Measurements from ENCODE around the gene NEDD8.

Gene NEDD8

GRCh38 chr14:24181371-24182077 is 50.6 kb downstream of the NEDD8 start:
- Histone ChIP-seq H3K36me3 (ENCODE audit: control insufficient read depth in 1 of 2, insufficient read depth in 2 of 2, low read length in 2 of 2) (peaks cover 53 to 96% of the 10 kb centered on the region in 2 donors), H3K27ac (ENCODE audit: low read depth, low read length) (no peak overlapping the region), H3K27me3 (ENCODE audit: control insufficient read depth in 1 of 2, insufficient read depth in 2 of 2, low read length in 2 of 2) (no peaks in the 10 kb centered on the region), H3K9me3 (ENCODE audit: control insufficient read depth in 1 of 2, low read length in 2 of 2) (no peaks in the 10 kb centered on the region), H3K9ac (ENCODE audit: low read depth in 1 of 2, low read length in 2 of 2) (no peak overlapping the region), H3K4me3 (ENCODE audit: low read depth in 1 of 2, low read length in 2 of 2) (no peak overlapping the region), H3K4me1 (ENCODE audit: control insufficient read depth in 1 of 2, insufficient read depth in 2 of 2, low read length in 2 of 2) (no peaks in the 10 kb centered on the region)

GRCh38 chr14:24179961-24180796 is 52.0 kb downstream of the NEDD8 start:
- Histone ChIP-seq H3K27ac (ENCODE audit: low read depth, low read length) (peak overlapping the region; percentile 36), H3K36me3 (ENCODE audit: control insufficient read depth in 1 of 2, insufficient read depth in 2 of 2, low read length in 2 of 2) (peaks cover 49 to 90% of the 10 kb centered on the region in 2 donors), H3K9ac (ENCODE audit: low read depth in 1 of 2, low read length in 2 of 2) (peak overlapping the region in 1 of 2 donors; percentile 17), H3K4me1 (ENCODE audit: control insufficient read depth in 1 of 2, insufficient read depth in 2 of 2, low read length in 2 of 2) (no peaks in the 10 kb centered on the region), H3K4me3 (ENCODE audit: low read depth in 1 of 2, low read length in 2 of 2) (no peak overlapping the region), H3K9me3 (ENCODE audit: control insufficient read depth in 1 of 2, low read length in 2 of 2) (no peaks in the 10 kb centered on the region), H3K27me3 (ENCODE audit: control insufficient read depth in 1 of 2, insufficient read depth in 2 of 2, low read length in 2 of 2) (no peaks in the 10 kb centered on the region)

- Histone ChIP-seq H3K36me3 (ENCODE audit: control insufficient read depth in 1 of 2, insufficient read depth in 2 of 2, low read length in 2 of 2) (peaks cover 43 to 87% of the 10 kb centered on the region in 2 donors), H3K27me3 (ENCODE audit: control insufficient read depth in 1 of 2, insufficient read depth in 2 of 2, low read length in 2 of 2) (no peaks in the 10 kb centered on the region)
Observed at GRCh38 chr14:24179294-24179960, 52.7 kb downstream of the NEDD8 start.

DNA sequence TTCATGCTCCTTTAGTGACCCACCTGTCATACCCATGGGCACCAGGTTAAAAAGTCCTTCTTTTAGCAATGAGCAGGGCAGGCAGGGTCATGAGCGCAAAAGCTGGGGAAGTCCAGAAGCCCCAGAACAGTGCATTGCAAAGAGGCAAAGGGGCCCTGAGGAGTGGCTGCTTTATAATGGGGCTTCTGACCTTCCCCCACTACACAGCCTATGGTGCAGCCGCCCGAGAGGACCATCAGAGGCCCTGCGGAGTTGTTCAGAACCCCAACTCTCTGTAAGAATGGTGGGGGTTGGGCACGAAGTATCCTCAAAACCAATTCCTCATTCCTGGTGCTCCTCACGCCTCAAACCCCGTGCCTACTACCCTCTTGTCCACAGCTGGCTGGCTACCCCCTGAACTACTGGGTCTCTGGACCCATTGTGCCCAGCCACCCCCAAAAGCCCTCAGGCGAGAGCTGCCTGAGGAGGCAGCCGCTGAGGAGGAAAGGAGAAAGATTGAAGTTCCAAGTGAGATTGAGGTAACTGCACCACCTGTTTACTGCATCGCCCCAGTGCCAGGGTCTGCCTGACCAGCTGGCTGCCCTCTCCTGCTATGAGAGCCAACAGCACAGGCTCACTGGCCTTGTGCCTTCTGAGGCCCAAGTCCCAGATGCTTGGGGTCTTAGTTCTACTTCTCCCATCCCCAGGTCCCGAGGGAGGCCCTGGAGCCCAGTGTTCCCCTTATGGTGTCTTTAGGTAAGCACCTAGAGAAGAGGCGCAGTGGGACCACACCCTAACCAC is 53.6 kb downstream of the NEDD8 start:
- H3K9ac ChIP-seq (ENCODE audit: low read depth in 1 of 2, low read length in 2 of 2): no peak overlapping the region
- no peaks in the 10 kb centered on the region for H3K4me1 ChIP-seq (ENCODE audit: control insufficient read depth in 1 of 2, insufficient read depth in 2 of 2, low read length in 2 of 2)
- H3K9me3 ChIP-seq (ENCODE audit: control insufficient read depth in 1 of 2, low read length in 2 of 2): no peaks in the 10 kb centered on the region
- peaks cover 41 to 81% of the 10 kb centered on the region in 2 donors for H3K36me3 ChIP-seq (ENCODE audit: control insufficient read depth in 1 of 2, insufficient read depth in 2 of 2, low read length in 2 of 2)
- H3K27ac ChIP-seq (ENCODE audit: low read depth, low read length): no peak overlapping the region
- H3K4me3 ChIP-seq (ENCODE audit: low read depth in 1 of 2, low read length in 2 of 2): no peak overlapping the region
- no peaks in the 10 kb centered on the region for H3K27me3 ChIP-seq (ENCODE audit: control insufficient read depth in 1 of 2, insufficient read depth in 2 of 2, low read length in 2 of 2)

More at GRCh38 chr14:24179294-24179960, 52.7 kb downstream of the NEDD8 start:
- H3K9me3 ChIP-seq (ENCODE audit: control insufficient read depth in 1 of 2, low read length in 2 of 2): no peaks in the 10 kb centered on the region
- H3K27ac ChIP-seq (ENCODE audit: low read depth, low read length): peak overlapping the region; percentile 36
- H3K9ac ChIP-seq (ENCODE audit: low read depth in 1 of 2, low read length in 2 of 2): peak overlapping the region in 1 of 2 donors; percentile 17
- H3K4me1 ChIP-seq (ENCODE audit: control insufficient read depth in 1 of 2, insufficient read depth in 2 of 2, low read length in 2 of 2): no peaks in the 10 kb centered on the region
- no peak overlapping the region for H3K4me3 ChIP-seq (ENCODE audit: low read depth in 1 of 2, low read length in 2 of 2)

DNA sequence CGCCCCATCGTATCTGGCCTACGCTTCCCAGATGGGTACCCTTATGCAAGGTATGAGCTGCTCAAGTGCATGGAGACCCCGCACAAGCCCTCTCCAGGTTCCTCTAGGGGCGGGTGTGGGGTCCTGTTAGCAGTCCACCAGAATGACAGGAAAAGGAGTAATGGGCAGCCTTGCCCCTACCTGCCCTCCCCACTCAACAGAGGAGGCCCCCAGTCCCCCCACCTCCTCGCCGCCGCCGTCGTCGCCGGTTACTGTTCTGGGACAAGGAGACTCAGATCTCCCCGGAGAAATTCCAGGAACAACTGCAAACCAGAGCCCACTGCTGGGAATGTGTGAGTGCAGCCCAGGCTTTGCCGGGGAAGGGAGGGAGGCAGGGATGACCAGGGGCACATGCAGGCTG is 54.3 kb downstream of the NEDD8 start:
- H3K9me3 ChIP-seq (ENCODE audit: control insufficient read depth in 1 of 2, low read length in 2 of 2): no peaks in the 10 kb centered on the region
- H3K36me3 ChIP-seq (ENCODE audit: control insufficient read depth in 1 of 2, insufficient read depth in 2 of 2, low read length in 2 of 2): peaks cover 43 to 80% of the 10 kb centered on the region in 2 donors
- H3K27ac ChIP-seq (ENCODE audit: low read depth, low read length): no peak overlapping the region
- H3K4me3 ChIP-seq (ENCODE audit: low read depth in 1 of 2, low read length in 2 of 2): no peak overlapping the region
- no peaks in the 10 kb centered on the region for H3K27me3 ChIP-seq (ENCODE audit: control insufficient read depth in 1 of 2, insufficient read depth in 2 of 2, low read length in 2 of 2)
- no peak overlapping the region for H3K9ac ChIP-seq (ENCODE audit: low read depth in 1 of 2, low read length in 2 of 2)
- no peaks in the 10 kb centered on the region for H3K4me1 ChIP-seq (ENCODE audit: control insufficient read depth in 1 of 2, insufficient read depth in 2 of 2, low read length in 2 of 2)

DNA sequence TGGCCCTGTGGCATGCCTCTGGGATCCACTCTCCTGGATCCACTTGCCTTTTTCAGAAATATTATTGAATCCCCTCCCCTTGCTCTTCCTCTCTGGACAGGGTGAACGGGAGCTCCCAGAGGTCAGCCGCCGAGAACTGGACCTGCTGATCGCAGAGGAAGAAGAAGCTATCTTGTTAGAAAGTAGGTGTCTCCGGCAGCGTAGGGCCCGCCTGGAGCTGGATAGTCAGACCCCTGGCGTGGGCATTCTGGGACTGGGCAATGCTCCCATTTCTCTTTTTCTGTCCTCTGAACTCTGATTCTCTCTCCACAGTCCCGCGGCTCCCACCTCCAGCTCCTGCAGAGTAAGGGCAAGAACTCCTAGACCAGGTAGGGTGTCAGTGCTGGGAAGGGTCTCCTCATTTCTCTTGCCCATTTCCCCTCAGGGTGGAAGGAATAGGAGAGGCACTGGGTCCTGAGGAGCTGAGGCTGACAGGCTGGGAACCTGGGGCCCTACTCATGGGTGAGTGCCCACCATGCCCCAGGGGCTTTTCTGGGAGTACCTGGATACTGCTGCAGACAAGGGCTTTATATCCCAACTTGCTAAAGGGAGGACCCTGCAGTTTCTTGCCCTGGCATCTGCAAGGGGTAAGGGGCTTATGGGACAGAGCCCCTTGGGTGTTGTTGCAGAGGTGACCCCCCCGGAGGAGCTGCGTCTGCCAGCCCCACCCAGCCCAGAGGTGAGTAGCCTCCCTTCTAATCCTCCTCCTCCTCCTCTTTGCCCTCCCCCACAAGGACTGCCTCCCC is 54.9 kb downstream of the NEDD8 start:
- no peak overlapping the region for H3K4me3 ChIP-seq (ENCODE audit: low read depth in 1 of 2, low read length in 2 of 2)
- H3K36me3 ChIP-seq (ENCODE audit: control insufficient read depth in 1 of 2, insufficient read depth in 2 of 2, low read length in 2 of 2): peaks cover 41 to 80% of the 10 kb centered on the region in 2 donors
- no peaks in the 10 kb centered on the region for H3K27me3 ChIP-seq (ENCODE audit: control insufficient read depth in 1 of 2, insufficient read depth in 2 of 2, low read length in 2 of 2)
- H3K4me1 ChIP-seq (ENCODE audit: control insufficient read depth in 1 of 2, insufficient read depth in 2 of 2, low read length in 2 of 2): no peaks in the 10 kb centered on the region
- H3K27ac ChIP-seq (ENCODE audit: low read depth, low read length): no peak overlapping the region
- H3K9ac ChIP-seq (ENCODE audit: low read depth in 1 of 2, low read length in 2 of 2): no peak overlapping the region
- H3K9me3 ChIP-seq (ENCODE audit: control insufficient read depth in 1 of 2, low read length in 2 of 2): no peaks in the 10 kb centered on the region

DNA sequence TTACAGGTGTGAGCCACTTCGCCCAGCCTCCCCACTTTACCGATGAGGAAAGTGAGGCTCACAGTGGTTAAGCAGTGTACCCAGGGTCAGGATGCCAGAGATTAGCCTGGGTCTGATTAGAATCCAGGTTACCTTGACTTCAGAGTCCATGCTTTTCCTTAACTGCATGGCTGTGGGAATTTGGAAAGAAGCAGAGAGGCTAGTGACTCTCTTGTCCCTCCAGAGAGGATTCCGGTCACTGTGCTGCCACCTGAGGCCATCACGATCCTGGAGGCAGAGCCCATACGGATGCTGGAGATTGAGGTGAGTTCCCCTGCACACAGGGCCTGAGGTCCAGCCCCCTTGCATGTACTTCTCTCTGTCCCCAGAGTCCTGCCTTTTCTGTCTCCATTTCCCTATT is 55.6 kb downstream of the NEDD8 start:
- Histone ChIP-seq H3K4me3 (ENCODE audit: low read depth in 1 of 2, low read length in 2 of 2) (no peak overlapping the region), H3K9ac (ENCODE audit: low read depth in 1 of 2, low read length in 2 of 2) (no peak overlapping the region), H3K27ac (ENCODE audit: low read depth, low read length) (no peak overlapping the region), H3K4me1 (ENCODE audit: control insufficient read depth in 1 of 2, insufficient read depth in 2 of 2, low read length in 2 of 2) (no peaks in the 10 kb centered on the region), H3K27me3 (ENCODE audit: control insufficient read depth in 1 of 2, insufficient read depth in 2 of 2, low read length in 2 of 2) (no peaks in the 10 kb centered on the region), H3K36me3 (ENCODE audit: control insufficient read depth in 1 of 2, insufficient read depth in 2 of 2, low read length in 2 of 2) (peaks cover 36 to 76% of the 10 kb centered on the region in 2 donors), H3K9me3 (ENCODE audit: control insufficient read depth in 1 of 2, low read length in 2 of 2) (no peaks in the 10 kb centered on the region)

DNA sequence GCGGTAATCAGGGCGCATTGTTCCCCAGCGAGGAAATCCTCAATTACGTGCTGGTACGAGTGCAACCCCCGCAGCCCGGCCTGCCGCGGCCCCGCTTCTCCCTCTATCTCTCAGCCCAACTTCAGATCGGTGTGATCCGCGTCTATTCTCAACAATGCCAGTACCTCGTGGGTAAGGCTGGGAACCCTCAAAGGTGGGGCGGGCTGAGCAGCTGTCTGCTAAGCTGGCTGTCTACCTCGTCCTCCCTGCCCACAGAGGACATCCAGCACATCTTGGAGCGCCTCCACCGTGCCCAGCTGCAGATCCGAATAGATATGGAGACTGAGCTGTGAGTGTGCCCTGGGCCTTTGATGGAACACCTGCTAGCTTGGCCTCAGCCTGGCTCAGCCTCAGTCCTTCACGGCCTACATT is 59.3 kb downstream of the NEDD8 start:
- Histone ChIP-seq H3K9ac (ENCODE audit: low read depth in 1 of 2, low read length in 2 of 2) (peak overlapping the region in 1 of 2 donors; percentile 16), H3K9me3 (ENCODE audit: control insufficient read depth in 1 of 2, low read length in 2 of 2) (no peaks in the 10 kb centered on the region), H3K36me3 (ENCODE audit: control insufficient read depth in 1 of 2, insufficient read depth in 2 of 2, low read length in 2 of 2) (peaks cover 29 to 46% of the 10 kb centered on the region in 2 donors), H3K4me3 (ENCODE audit: low read depth in 1 of 2, low read length in 2 of 2) (peak overlapping the region in 1 of 2 donors; percentile 57), H3K4me1 (ENCODE audit: control insufficient read depth in 1 of 2, insufficient read depth in 2 of 2, low read length in 2 of 2) (no peaks in the 10 kb centered on the region), H3K27ac (ENCODE audit: low read depth, low read length) (no peak overlapping the region), H3K27me3 (ENCODE audit: control insufficient read depth in 1 of 2, insufficient read depth in 2 of 2, low read length in 2 of 2) (no peaks in the 10 kb centered on the region)

DNA sequence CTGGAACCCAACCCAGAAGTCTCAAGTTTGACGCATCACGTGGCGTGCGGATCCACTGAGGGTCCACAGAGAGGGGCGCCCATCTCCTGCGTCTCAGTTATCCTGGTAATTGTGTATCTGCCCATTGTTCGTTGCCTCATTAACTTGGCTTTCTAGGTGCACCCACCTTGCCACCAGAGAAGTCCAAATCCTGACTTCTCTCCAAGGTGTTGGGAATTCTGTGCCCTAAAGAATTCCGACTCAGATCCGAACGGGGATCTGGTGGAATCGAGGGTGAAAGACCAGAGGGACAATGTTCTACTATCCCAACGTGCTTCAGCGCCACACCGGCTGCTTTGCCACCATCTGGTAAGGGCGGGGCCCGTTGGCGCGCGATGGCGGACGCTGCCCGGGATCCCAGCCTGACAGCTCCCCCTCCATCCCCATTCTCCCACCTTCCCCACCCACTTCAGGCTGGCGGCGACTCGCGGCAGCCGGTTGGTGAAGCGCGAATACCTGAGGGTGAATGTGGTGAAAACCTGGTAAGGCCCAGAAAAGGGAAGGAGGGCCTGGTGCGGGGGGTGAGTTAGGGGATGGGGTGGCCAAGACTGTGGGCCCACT is 59.8 kb downstream of the NEDD8 start:
- Histone ChIP-seq H3K36me3 (ENCODE audit: control insufficient read depth in 1 of 2, insufficient read depth in 2 of 2, low read length in 2 of 2) (peaks cover 30 to 46% of the 10 kb centered on the region in 2 donors), H3K9ac (ENCODE audit: low read depth in 1 of 2, low read length in 2 of 2) (peak overlapping the region in 1 of 2 donors; percentile 16), H3K4me1 (ENCODE audit: control insufficient read depth in 1 of 2, insufficient read depth in 2 of 2, low read length in 2 of 2) (no peaks in the 10 kb centered on the region), H3K27ac (ENCODE audit: low read depth, low read length) (no peak overlapping the region), H3K9me3 (ENCODE audit: control insufficient read depth in 1 of 2, low read length in 2 of 2) (no peaks in the 10 kb centered on the region), H3K4me3 (ENCODE audit: low read depth in 1 of 2, low read length in 2 of 2) (peak overlapping the region; percentile 0 to 57), H3K27me3 (ENCODE audit: control insufficient read depth in 1 of 2, insufficient read depth in 2 of 2, low read length in 2 of 2) (no peaks in the 10 kb centered on the region)

Measured in duodenal mucosa (tissue), 2 donors.